GM08714 (cell line): ENCODE data around the gene C3orf20.

Source experiments
- H3K4me3 ChIP-seq: fragments of 200-500 bp; sonication (Bioruptor generic); 2 replicates; pipeline ENCODE4 v1.5.1; 2014; ENCODE audit warnings: mild to moderate bottlenecking, low read length, inconsistent platforms
- ZNF274 ChIP-seq: IDR thresholded peaks from 2 replicates; pipeline ENCODE4 v1.6.1; 2012; ENCODE audit warnings: mild to moderate bottlenecking, low read depth, low read length

The C3orf20 gene

DNA sequence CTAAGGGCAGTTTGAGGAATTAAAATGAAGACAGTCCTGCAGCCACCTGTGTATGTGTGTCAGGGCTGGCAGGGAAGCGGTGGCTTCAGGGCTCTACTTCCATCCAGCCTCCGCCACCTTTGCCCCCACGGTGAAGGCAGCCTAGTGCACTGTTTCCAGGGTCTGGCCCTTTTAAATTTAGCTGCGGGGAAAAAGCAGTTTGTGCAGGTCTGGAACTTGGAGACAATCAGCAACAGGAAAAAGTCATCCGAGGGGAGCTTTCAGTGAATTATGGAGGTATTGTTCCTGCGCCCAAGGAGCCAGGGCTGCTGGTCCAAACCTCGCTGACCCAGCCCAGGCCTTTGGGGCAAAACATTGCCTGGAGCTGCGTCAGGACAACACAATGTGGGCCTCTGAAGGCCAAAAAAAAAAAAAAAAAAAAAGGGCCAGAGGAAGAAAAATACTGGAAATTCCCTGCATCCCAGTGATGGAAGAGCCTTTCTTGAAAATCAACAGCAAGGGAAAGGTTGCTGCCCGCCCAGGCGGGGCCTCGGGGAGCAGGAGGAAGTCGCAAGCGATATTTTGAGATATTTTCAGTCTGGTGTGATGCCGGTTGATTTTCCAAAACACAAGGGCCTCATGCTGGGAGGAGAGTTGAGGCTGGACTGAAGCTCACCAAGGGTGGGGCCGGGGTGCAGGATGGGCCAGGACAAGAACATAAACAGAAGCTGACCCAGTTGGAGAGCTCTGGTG lies 118.4 kb downstream of the C3orf20 start:
- TF ChIP-seq ZNF274: no peak
- no peak overlapping the region for H3K4me3 ChIP-seq

DNA sequence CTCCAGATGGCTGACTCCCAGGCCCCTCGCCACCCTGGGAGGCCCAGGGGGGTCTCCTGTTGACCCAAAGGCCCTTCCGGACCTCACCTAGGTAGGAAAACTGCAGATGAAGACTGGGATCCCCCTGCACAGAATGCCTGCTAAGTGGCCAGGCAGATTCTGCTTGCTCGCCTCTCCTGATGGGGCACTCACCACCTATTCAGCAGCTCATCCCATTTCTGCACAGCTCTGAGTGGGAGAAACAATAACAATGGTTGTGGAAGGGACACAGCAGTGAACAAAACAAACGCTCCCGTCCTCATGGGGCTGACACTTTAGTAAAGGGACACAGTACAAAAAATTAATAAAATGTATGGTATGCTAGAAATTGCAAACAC lies 118.9 kb downstream of the C3orf20 start:
- no peak overlapping the region for H3K4me3 ChIP-seq
- no peak for TF ChIP-seq ZNF274

- TF ChIP-seq ZNF274: no peak
- no peak overlapping the region for H3K4me3 ChIP-seq
These were observed 119.5 kb downstream of the C3orf20 start for GRCh38 chr3:14794435-14794834.

GRCh38 chr3:14795996-14796395 lies 121.1 kb downstream of the C3orf20 start:
- no peak overlapping the region for H3K4me3 ChIP-seq
- TF ChIP-seq ZNF274: no peak

GRCh38 chr3:14796403-14797077 lies 121.6 kb downstream of the C3orf20 start:
- TF ChIP-seq ZNF274: no peak
- H3K4me3 ChIP-seq: no peak overlapping the region

DNA sequence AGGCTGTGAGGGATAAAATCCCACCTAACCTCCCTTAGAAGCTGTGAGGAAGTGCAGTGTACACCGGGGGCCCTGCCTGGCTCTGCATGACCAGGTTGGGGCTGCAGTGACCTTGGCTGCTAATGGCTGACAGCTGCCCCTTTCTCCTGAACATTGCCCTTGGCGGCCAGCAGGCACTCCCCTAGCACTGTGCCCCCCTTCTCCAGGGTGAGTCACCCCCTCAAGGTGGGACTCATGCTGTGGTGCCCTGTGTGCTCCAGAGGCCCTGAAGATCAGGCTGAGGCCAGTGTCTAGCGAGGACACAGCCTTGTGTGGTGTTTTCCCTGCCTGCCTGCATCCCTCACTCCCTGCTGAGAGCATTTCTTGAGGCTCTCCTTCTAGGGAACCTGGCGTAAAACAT lies 122.8 kb downstream of the C3orf20 start:
- TF ChIP-seq ZNF274: no peak

DNA sequence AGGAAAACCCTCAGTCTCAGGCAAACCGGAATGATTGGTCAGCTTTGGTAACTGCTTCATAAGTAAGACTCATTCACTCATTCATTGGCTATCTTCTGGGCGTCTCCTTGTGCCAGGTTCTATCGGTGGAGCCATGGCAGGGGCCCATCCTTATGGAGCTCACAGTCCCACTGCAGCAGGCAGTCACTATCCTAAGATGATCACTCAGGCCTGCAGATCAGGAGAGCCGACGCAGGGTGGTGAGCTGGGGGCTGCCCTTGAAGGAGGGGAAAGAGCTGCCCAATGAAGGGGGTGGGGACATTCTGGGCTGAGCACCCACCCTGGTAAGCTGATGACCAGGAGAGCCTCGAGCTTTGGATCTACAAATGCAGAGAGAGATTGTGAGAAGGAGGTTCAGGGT lies 123.3 kb downstream of the C3orf20 start:
- no peak overlapping the region for H3K4me3 ChIP-seq
- TF ChIP-seq ZNF274: no peak

More for the DNA sequence above, 122.8 kb downstream of the C3orf20 start:
- H3K4me3 ChIP-seq: no peak overlapping the region

- no peak overlapping the region for H3K4me3 ChIP-seq
- no peak for TF ChIP-seq ZNF274
These were observed 124.2 kb downstream of the C3orf20 start for GRCh38 chr3:14799146-14799545.

DNA sequence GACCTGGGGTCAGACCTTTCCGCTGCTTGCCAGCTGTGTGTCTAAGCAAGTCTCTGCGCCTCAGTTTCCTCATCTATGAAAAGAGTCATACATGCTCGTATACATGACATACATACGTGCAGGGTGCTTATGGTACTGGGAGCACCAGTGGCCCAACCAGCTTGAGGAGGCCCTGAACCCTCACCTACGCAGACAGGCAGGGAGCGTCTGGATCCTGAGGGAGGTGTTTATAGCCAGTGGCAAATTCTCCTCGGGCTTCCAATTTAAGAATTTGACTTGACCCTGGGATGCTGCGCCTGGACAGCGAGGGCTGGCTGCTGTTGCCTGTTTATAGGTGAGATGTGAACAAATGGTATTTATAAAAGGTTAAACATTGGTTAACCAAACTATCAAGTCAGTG lies 126.1 kb downstream of the C3orf20 start:
- H3K4me3 ChIP-seq: no peak overlapping the region
- no peak for TF ChIP-seq ZNF274

DNA sequence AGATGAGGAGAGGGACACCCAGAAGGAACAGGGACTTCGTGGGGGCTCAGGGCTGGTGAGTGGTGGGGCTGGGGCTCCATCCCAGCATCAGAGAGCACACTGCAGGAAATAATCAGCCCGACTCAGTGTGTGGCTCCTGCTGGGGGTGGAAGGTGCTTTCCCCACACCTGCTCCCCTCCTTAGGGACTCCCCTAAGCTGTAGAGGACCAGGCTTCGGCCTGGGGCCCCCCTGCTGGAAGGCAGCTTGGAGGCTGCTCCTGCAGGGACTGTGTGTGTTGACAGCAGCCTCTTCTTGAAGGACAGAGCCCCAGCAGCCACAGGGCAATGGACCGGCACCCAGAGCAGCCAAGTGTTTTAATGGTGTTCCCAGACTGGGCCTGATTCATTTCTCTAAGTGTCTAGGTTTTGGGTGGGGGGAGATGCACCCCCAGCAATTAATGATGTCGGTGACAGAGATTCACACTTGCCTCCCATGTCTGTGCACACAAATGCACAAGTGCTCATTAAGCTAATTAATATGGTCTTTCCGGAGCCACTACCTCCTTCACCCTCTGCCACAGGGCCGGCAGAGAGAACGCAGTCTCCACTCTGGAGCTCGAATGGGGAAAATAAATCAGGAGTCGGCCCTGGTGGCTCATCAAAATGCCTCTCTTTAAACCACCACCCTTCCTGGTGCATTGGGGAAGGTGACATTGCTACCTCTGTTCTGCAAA lies 126.9 kb downstream of the C3orf20 start:
- no peak for TF ChIP-seq ZNF274
- H3K4me3 ChIP-seq: no peak overlapping the region

DNA sequence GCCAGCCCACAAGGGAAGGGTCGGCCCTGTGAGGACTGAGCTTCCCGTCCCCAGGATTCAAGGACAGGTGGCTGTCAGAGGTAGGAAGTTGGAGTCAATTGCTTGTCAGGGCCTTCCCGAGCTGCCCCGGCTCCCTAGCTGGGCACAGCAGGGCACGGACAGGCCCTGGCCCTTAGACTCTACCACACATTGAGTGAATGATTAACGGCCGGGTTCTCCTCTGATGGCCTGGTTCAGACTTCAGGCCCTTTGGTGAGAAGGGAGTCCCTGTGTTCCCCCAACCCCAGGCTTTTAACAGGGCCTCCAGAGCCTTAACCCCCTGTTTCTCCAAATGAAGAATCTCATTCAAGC lies 127.4 kb downstream of the C3orf20 start:
- no peak overlapping the region for H3K4me3 ChIP-seq
- no peak for TF ChIP-seq ZNF274

GRCh38 chr3:14803101-14803980 lies 128.4 kb downstream of the C3orf20 start:
- H3K4me3 ChIP-seq: no peak overlapping the region
- TF ChIP-seq ZNF274: no peak

- no peak for TF ChIP-seq ZNF274
- H3K4me3 ChIP-seq: no peak overlapping the region
These were observed 129.3 kb downstream of the C3orf20 start for GRCh38 chr3:14803981-14804834.
